ENCODE measurements around the gene CES2. TPM values are rescaled to one million over a fixed set of nuclear protein-coding genes. Genes with fewer than 3 reads are reported as not detected.
A peak's percentile ranks its signal among the peaks of the same experiment; 100 is the strongest.
"Not testable (repeated sequence)": the region's sequence is repeated elsewhere in the genome, so short reads cannot be mapped to it uniquely, and the experiment has no call there.

CES2 gene
- polyA plus RNA-seq, 1 of the 3 experiments (the other 2 are of a cell fraction), result 33.1 TPM

GRCh38 chr16:66954097-66954659 is 18.9 kb downstream of the CES2 start (continued):
- TF ChIP-seq MEF2A (IDR thresholded peaks at IDR 0.05; ENCODE audit: borderline replicate concordance, low read depth) (no peak), POLR2AphosphoS5 (IDR thresholded peaks at IDR 0.05; ENCODE audit: low read depth, low read length) (no peak), USF2 (IDR thresholded peaks at IDR 0.05; ENCODE audit: borderline replicate concordance, low read depth, low read length) (no peak), GABPA (IDR thresholded peaks at IDR 0.05; ENCODE audit: low read depth) (no peak), SMC3 (IDR thresholded peaks at IDR 0.05; ENCODE audit: low read depth, low read length) (peak; percentile 84), RCOR1 (IDR thresholded peaks at IDR 0.05; ENCODE audit: low read length) (no peak), TCF12 (IDR thresholded peaks at IDR 0.05) (no peak), FOXJ3 (CRISPR knock-in tag; IDR thresholded peaks at IDR 0.05) (no peak), EP300 (IDR thresholded peaks at IDR 0.05; ENCODE audit: borderline replicate concordance in 1 of 2, low read depth in 1 of 2, low read length in 1 of 2) (no peak), YY1 (IDR thresholded peaks at IDR 0.05; ENCODE audit: low read depth) (no peak)

- POLR2A ChIA-PET; H3K27ac ChIP-seq (ENCODE audit: low read depth in 2 of 2, low read length in 1 of 2); H2AFZ ChIP-seq (ENCODE audit: low read depth); H3K79me2 ChIP-seq (ENCODE audit: insufficient read depth); H3K4me3 ChIP-seq (ENCODE audit: low read depth in 2 of 2, low read length in 1 of 2); DNase-seq; H3K27me3 ChIP-seq (ENCODE audit: insufficient read depth); H3K9me3 ChIP-seq; H4K20me1 ChIP-seq (ENCODE audit: insufficient read depth); H3K36me3 ChIP-seq (replicated peaks in 1 of 2; ENCODE audit: control insufficient read depth in 1 of 2, insufficient read depth in 2 of 2, low read length in 1 of 2); H3F3A ChIP-seq (replicated peaks; ENCODE audit: insufficient read depth); H3K4me2 ChIP-seq; H3K9me2 ChIP-seq; H3K4me1 ChIP-seq (ENCODE audit: control insufficient read depth in 1 of 2, insufficient read depth in 2 of 2, low read depth in 1 of 2, low read length in 1 of 2); H3K9ac ChIP-seq: not testable (repeated sequence)
- CTCF ChIA-PET, result interaction anchor here (11.9 kb wide), 1 partner anchor 199 kb away, joined by 82 read pairs; no protein-coding TSS in a partner anchor
- WGBS (ENCODE audit: low lambda C conversion rate), result 90% methylated on average over 17 of the region's 17 CpGs
Measured at GRCh38 chr16:66955363-66956153, 20.2 kb downstream of the CES2 start.

- H3K27me3 ChIP-seq (ENCODE audit: insufficient read depth); H3K36me3 ChIP-seq (replicated peaks in 1 of 2; ENCODE audit: control insufficient read depth in 1 of 2, insufficient read depth in 2 of 2, low read length in 1 of 2); H3K4me1 ChIP-seq (ENCODE audit: control insufficient read depth in 1 of 2, insufficient read depth in 2 of 2, low read depth in 1 of 2, low read length in 1 of 2); H3K4me2 ChIP-seq; H3K9me2 ChIP-seq; H3K9me3 ChIP-seq; H3K9ac ChIP-seq; POLR2A ChIA-PET; H2AFZ ChIP-seq (ENCODE audit: low read depth); H3K79me2 ChIP-seq (ENCODE audit: insufficient read depth); H3K27ac ChIP-seq (ENCODE audit: low read depth in 2 of 2, low read length in 1 of 2); H3K4me3 ChIP-seq (ENCODE audit: low read depth in 2 of 2, low read length in 1 of 2); H4K20me1 ChIP-seq (ENCODE audit: insufficient read depth); H3F3A ChIP-seq (replicated peaks; ENCODE audit: insufficient read depth); DNase-seq: not testable (repeated sequence)
- 82% methylated on average over 1 of the region's 1 CpG for WGBS (ENCODE audit: low lambda C conversion rate)
- CTCF ChIA-PET, result interaction anchor here (11.9 kb wide), 1 partner anchor 198 kb away, joined by 82 read pairs; no protein-coding TSS in a partner anchor
Measured at GRCh38 chr16:66956154-66956457, 20.8 kb downstream of the CES2 start.

Data from SK-N-SH (cell line).